ENCODE data around the gene NADK. TPM values are rescaled to one million over a fixed set of nuclear protein-coding genes. Genes with fewer than 3 reads are reported as not detected.
A peak's percentile ranks its signal among the peaks of the same experiment; 100 is the strongest.
"Not testable (repeated sequence)": the region's sequence is repeated elsewhere in the genome, so short reads cannot be mapped to it uniquely, and the experiment has no call there.

Gene NADK
- total RNA-seq, 1 donor from 2014 or later = 37.8 TPM

DNA sequence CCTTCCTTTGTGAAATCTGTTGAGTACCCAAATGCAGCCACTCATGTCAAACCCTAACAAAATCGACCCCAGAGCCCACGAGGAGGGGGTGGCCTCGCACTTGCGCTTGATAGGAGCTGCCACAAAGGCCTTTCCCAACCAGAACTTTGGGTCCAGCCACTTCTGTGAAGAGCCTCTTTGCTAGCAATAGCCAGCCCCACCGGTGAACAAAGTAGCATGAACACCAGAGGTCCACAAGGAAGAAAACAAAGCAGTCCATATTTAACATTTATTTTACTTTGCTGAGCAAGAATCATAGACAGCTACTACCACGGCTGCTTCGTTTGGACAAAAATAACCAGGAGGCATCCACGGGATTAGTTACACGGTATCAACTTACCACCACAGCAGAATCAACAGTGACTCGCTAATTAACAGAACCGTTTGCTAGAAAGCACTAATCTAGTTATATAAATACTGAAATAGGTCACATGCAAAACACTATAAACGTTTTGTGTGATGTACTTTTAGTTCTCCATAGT is 51.1 kb downstream of the NADK start:
- H3K27me3 Mint-ChIP-seq (ENCODE audit: insufficient read depth, low read depth); H3K9me3 Mint-ChIP-seq; H3K4me1 ChIP-seq; H4K20me1 ChIP-seq (ENCODE audit: low read depth); H3K27me3 ChIP-seq; H3K27ac ChIP-seq; H3K4me1 Mint-ChIP-seq; H3K9me3 ChIP-seq (ENCODE audit: low read depth); H3K4me2 ChIP-seq; H3K4me3 Mint-ChIP-seq; H3K36me3 ChIP-seq; H3K36me3 Mint-ChIP-seq; H3K27ac Mint-ChIP-seq; H3K4me3 ChIP-seq; H3K9ac ChIP-seq; H2AFZ ChIP-seq (replicated peaks); H3K79me2 ChIP-seq (ENCODE audit: low read depth); DNase-seq (ENCODE audit: low spot score): not testable (repeated sequence)
- H3F3A ChIP-seq (ENCODE audit: low read depth) = peaks cover 13% of the 10 kb centered on the region

DNA sequence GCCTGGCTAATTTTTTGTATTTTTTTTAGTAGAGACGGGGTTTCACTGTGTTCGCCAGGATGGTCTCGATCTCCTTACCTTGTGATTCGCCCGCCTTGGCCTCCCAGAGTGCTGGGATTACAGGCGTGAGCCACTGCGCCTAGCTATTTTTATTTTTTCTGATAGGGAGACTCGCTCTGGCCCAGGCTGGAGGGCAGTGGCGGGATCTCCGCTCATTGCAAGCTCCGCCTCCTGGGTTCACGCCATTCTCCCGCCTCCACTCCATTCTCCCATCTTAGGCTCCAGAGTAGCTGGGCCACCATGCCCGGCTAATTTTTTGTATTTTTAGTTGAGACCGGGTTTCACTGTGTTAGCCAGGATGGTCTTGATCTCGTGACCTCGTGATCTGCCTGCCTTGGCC is 52.2 kb downstream of the NADK start:
- H3K9me3 ChIP-seq (ENCODE audit: low read depth); H3K4me2 ChIP-seq; H3K4me3 ChIP-seq; H3K27me3 Mint-ChIP-seq (ENCODE audit: insufficient read depth, low read depth); H2AFZ ChIP-seq (replicated peaks); H3K27me3 ChIP-seq; H3K9ac ChIP-seq; H4K20me1 ChIP-seq (ENCODE audit: low read depth); H3K36me3 Mint-ChIP-seq; H3K9me3 Mint-ChIP-seq; H3K4me1 Mint-ChIP-seq; H3K27ac ChIP-seq; DNase-seq (ENCODE audit: low spot score); H3K36me3 ChIP-seq; H3K4me1 ChIP-seq; H3K79me2 ChIP-seq (ENCODE audit: low read depth); H3K27ac Mint-ChIP-seq: not testable (repeated sequence)
- H3K4me3 Mint-ChIP-seq = peak overlapping the region; percentile 62
- H3F3A ChIP-seq (ENCODE audit: low read depth) = peaks cover 13% of the 10 kb centered on the region

DNA sequence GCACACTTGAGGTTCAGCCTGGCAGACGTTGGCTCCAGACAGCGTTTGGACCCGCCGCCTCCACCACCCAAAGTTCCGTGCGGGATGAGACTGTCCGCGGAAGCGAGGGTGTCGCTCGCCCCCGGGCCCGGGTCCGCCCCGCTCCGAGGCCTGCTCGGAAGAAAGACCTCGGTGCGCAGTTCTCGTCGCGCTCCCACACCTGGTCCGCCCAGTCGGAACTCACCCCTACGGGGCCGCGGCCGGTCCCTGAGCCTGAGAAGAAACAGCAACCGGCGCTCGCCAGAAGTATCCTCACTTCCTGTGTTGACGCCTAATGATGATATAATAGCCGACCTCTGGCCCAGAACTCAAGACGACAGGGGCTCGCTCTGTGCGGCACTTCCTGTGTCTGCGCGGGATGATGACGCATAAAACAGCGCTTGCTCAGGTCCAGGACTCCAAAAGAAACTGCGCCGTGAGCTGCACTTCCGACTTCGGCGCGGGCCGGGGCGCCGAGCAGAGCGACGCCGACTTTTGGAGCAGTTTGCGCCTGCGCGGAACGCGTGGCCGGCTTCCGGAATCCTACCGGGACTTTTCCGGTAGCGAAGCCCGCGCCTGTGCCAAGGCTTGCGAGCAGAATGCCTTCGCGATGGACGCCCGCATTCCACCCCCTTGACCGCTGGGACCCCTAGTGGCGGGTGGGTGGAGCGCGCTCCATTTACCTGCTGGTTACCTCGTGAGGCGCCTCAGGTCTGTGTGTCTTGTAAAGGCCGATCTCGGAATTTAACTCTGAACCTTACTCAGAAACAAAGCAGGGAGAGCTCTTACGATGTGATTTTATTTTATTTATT is 54.0 kb downstream of the NADK start, which contains the start of gene CDK11A:
TSS of gene CDK11A (minus strand) at position 323 of the 830 bp plus-strand sequence. CDS start 1,539 bp downstream, outside the sequence.
- Histone ChIP-seq H3K9ac (peak within 1 kb of the TSS; percentile 67), H3K27ac (peak within 1 kb of the TSS; percentile 97), H3F3A (ENCODE audit: low read depth) (peaks cover 13% of the 10 kb centered on the region), H3K4me3 (peak within 1 kb of the TSS; percentile 71), H3K4me2 (peak within 1 kb of the TSS; percentile 66)
- not testable (repeated sequence) for H3K27me3 Mint-ChIP-seq (ENCODE audit: insufficient read depth, low read depth); H3K4me1 Mint-ChIP-seq; H3K79me2 ChIP-seq (ENCODE audit: low read depth); H3K4me1 ChIP-seq; H3K9me3 ChIP-seq (ENCODE audit: low read depth); H3K36me3 ChIP-seq; H3K27me3 ChIP-seq; H3K36me3 Mint-ChIP-seq; H2AFZ ChIP-seq (replicated peaks); H3K9me3 Mint-ChIP-seq; H4K20me1 ChIP-seq (ENCODE audit: low read depth)
- TF ChIP-seq, protein P1, sequence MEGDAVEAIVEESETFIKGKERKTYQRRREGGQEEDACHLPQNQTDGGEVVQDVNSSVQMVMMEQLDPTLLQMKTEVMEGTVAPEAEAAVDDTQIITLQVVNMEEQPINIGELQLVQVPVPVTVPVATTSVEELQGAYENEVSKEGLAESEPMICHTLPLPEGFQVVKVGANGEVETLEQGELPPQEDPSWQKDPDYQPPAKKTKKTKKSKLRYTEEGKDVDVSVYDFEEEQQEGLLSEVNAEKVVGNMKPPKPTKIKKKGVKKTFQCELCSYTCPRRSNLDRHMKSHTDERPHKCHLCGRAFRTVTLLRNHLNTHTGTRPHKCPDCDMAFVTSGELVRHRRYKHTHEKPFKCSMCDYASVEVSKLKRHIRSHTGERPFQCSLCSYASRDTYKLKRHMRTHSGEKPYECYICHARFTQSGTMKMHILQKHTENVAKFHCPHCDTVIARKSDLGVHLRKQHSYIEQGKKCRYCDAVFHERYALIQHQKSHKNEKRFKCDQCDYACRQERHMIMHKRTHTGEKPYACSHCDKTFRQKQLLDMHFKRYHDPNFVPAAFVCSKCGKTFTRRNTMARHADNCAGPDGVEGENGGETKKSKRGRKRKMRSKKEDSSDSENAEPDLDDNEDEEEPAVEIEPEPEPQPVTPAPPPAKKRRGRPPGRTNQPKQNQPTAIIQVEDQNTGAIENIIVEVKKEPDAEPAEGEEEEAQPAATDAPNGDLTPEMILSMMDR (IDR thresholded peaks at IDR 0.05) = peak; percentile 46
- H3K27ac Mint-ChIP-seq = peak within 1 kb of the TSS; percentile 72
- peak within 1 kb of the TSS; percentile 95 for H3K4me3 Mint-ChIP-seq
- DNase-seq (ENCODE audit: low spot score) = peak; percentile 98

DNA sequence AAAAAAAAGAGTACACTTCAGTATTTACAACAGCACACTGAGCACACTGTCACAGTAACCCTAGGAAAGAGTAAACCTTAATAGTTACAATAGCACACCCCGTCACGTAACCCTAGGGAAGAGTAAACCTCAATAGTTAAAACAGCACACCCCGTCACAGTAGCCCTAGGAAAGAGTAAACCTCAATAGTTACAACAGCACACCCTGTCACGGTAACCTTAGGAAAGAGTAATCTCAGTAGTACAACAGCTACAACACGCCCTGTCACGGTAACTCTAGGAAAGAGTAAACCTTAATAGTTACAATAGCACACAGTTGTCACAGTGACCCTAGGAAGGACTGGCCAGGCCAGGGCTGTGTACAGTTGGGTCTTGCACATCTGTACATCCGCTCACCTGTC is 57.1 kb downstream of the NADK start:
- no peaks in the 10 kb centered on the region for H4K20me1 ChIP-seq (ENCODE audit: low read depth)
- Mint-ChIP-seq H3K27me3 (ENCODE audit: insufficient read depth, low read depth) (peaks cover 2% of the 10 kb centered on the region), H3K9me3 (no peaks in the 10 kb centered on the region), H3K27ac (no peak overlapping the region), H3K4me1 (no peaks in the 10 kb centered on the region), H3K4me3 (no peak overlapping the region), H3K36me3 (peaks cover 9% of the 10 kb centered on the region)
- peaks cover 13% of the 10 kb centered on the region for H3F3A ChIP-seq (ENCODE audit: low read depth)
- DNase-seq (ENCODE audit: low spot score) = no peak
- no peaks in the 10 kb centered on the region for H3K36me3 ChIP-seq
- H3K27ac ChIP-seq = no peak overlapping the region
- H3K4me3 ChIP-seq = no peak overlapping the region
- H3K79me2 ChIP-seq (ENCODE audit: low read depth) = no peaks in the 10 kb centered on the region
- no peaks in the 10 kb centered on the region for H3K27me3 ChIP-seq
- no peak for TF ChIP-seq EZH2phosphoT487 (IDR thresholded peaks at IDR 0.05)
- no peak for TF ChIP-seq EZH2 (IDR thresholded peaks at IDR 0.05)
- TF ChIP-seq, protein P1 (IDR thresholded peaks at IDR 0.05) = no peak
- no peaks in the 10 kb centered on the region for H3K4me1 ChIP-seq
- H3K4me2 ChIP-seq = no peak overlapping the region
- no peak overlapping the region for H2AFZ ChIP-seq (replicated peaks)
- no peak overlapping the region for H3K9ac ChIP-seq
- H3K9me3 ChIP-seq (ENCODE audit: low read depth) = no peaks in the 10 kb centered on the region

DNA sequence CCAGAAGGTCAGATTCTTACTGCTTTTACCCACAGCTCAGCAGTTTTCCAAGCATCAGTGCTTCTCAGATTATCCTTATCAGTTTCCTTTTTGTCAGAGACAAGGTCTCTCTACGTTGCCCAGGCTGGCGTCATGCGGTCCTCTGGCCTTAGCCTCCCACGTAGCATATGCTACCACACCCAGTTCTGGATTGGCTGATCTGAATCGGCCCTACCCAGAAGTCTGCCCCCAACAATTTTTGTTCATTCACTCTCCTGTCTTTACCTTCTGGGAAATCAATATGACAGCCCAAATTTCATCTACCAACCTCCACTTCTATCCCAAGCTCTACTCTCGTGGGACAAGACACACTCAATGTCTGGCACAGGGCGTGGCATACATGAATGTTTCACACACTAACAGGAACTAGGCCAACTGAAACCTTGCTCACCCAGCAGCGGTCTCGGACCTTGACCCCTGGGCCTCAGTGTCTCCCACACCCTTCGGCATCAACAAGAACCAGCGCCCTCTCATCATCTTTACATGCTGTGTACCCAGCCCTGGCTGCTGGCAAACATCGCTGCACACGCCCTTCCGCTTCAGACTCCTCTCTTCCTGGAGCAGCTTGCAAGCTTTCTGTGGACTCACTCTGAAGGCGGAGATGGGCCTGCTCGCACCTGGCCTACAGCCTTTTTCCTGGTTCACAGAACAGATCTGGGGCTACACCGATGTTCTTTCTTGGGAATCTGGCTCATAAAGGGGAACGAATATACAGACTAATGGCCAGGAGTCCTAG is 63.0 kb downstream of the NADK start:
- not testable (repeated sequence) for H3K4me1 ChIP-seq; H3K27ac Mint-ChIP-seq; H4K20me1 ChIP-seq (ENCODE audit: low read depth); H3K4me3 Mint-ChIP-seq; H3K9ac ChIP-seq; H3K27me3 ChIP-seq; H3K27me3 Mint-ChIP-seq (ENCODE audit: insufficient read depth, low read depth); H3K27ac ChIP-seq; H3K36me3 Mint-ChIP-seq; H3F3A ChIP-seq (ENCODE audit: low read depth); H3K9me3 Mint-ChIP-seq; H3K36me3 ChIP-seq; H3K4me2 ChIP-seq; DNase-seq (ENCODE audit: low spot score); H3K4me3 ChIP-seq; H3K9me3 ChIP-seq (ENCODE audit: low read depth); H3K79me2 ChIP-seq (ENCODE audit: low read depth); H2AFZ ChIP-seq (replicated peaks); H3K4me1 Mint-ChIP-seq

DNA sequence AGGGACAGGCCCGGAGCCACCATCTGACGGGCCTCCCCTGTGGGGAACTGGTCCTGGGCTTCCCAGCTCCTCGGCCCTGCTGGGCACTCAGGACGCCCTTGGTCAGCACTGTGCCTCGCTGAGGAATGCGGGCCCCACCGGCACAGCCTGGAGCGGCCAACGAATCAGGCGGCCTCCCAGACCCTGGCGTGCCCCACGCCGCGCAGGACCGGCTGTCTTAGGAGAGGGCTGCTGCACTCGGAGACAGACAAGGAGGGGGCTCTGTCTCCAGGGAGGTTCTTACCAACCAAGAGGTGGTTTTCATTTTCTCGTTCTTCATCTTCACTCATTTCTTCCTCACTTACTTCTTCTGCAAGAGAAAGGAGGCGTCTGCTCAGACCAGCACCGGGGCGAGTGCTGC is 70.4 kb downstream of the NADK start:
- H3K4me3 Mint-ChIP-seq; H3K9me3 Mint-ChIP-seq; H3K27me3 ChIP-seq; H3K4me1 Mint-ChIP-seq; H3K4me3 ChIP-seq; H3K4me1 ChIP-seq; H3K27ac Mint-ChIP-seq; DNase-seq (ENCODE audit: low spot score); H2AFZ ChIP-seq (replicated peaks); H3K4me2 ChIP-seq; H3K27ac ChIP-seq; H3K27me3 Mint-ChIP-seq (ENCODE audit: insufficient read depth, low read depth); H3K79me2 ChIP-seq (ENCODE audit: low read depth); H3K36me3 Mint-ChIP-seq; H3K9me3 ChIP-seq (ENCODE audit: low read depth); H3F3A ChIP-seq (ENCODE audit: low read depth); H4K20me1 ChIP-seq (ENCODE audit: low read depth); H3K9ac ChIP-seq; H3K36me3 ChIP-seq: not testable (repeated sequence)
